Ovary (tissue), 9 donors: ENCODE data around the gene GALNTL6. TPM values are rescaled to one million over a fixed set of nuclear protein-coding genes. Genes with fewer than 3 reads are reported as not detected.

Source experiments
- DNase-seq, 5 donors: peaks; one replicate each; pipeline ENCODE4 v3.0.0-alpha.2; 2019 to 2020
- H3K27ac ChIP-seq, 2 donors: fragments of 200-600 bp; one replicate each; pipeline versions ENCODE4 v1.5.1 to v1.8.0; 2019 to 2022
- H3K27me3 ChIP-seq: fragments of 200-600 bp; one replicate; pipeline ENCODE4 v1.8.0; 2022
- H3K36me3 ChIP-seq: fragments of 200-600 bp; sonication (generic); one replicate; pipeline ENCODE4 v1.5.1; 2019
- H3K4me1 ChIP-seq: one replicate; pipeline ENCODE4 v1.8.1; 2013; ENCODE audit warnings: mild to moderate bottlenecking, moderate library complexity; ENCODE audit not compliant: insufficient read depth
- H3K4me3 ChIP-seq: fragments of 200-600 bp; sonication (generic); one replicate; pipeline ENCODE4 v1.5.1; 2017
- H3K9me3 ChIP-seq, 2 donors: fragments of 200-600 bp in 1 of 2; sonication (generic) in 1 of 2; one replicate each; pipeline versions ENCODE4 v1.5.1 to v1.8.1; 2013 to 2019; ENCODE audit warnings: mild to moderate bottlenecking in 1 of 2, moderate library complexity in 1 of 2
- CTCF ChIP-seq, 3 donors: fragments of 450-650 bp in 2 of 3; fragments of 200-600 bp in 1 of 3; IDR thresholded peaks; one replicate each; pipeline versions ENCODE4 v1.5.1 to v1.8.0; 2016 to 2022; ENCODE audit warnings: antibody characterized with exemption in 3 of 3, mild to moderate bottlenecking in 1 of 3
- EP300 ChIP-seq: sonication (generic); formaldehyde crosslinking; IDR thresholded peaks from one replicate; pipeline ENCODE4 v1.6.1; 2017; ENCODE audit warnings: antibody characterized with exemption
- POLR2A ChIP-seq: fragments of 450-650 bp; IDR thresholded peaks from one replicate; pipeline ENCODE4 v1.6.1; 2017; ENCODE audit warnings: antibody characterized with exemption, mild to moderate bottlenecking, moderate library complexity
- WGBS, 3 donors: extraction: QIAGEN DNeasy Blood & Tissue Kit in 1 of 3; methylation state at CpG; one replicate each; pipeline versions ENCODE4 v1.1.5 to v1.1.7; 2013 to 2017; 5-methylcytosine and 5-hydroxymethylcytosine counted together
- intact Hi-C, 4 donors: fragments of 100-400 bp; cut with DNase I; formaldehyde crosslinking; loops; one replicate each; pipeline versions ENCODE4 v1.11.0 to v1.15.1; 2022 to 2023
- polyA plus RNA-seq, 2 donors: library from polyadenylated mRNA; stranded (reverse); fragments of 200-250 nt in 1 of 2; fragments of 350-450 nt in 1 of 2; fragmentation: Illumina TruSeq in 1 of 2; extraction: RNeasy Lipid Tissue Mini Kit (QIAGEN cat#74804) in 1 of 2; gene quantifications; one replicate each; pipeline ENCODE4 v1.2.3, GENCODE V29; 2013 to 2014
- total RNA-seq, 7 donors: library from RNA; depleted of rRNA in 2 of 7; stranded (reverse); fragments of >200 nt in 2 of 7; fragmentation: NEBNext Ultra II Directional in 3 of 7; extraction: Animal tissue kit (Norgen Biotek cat#: 25700) in 3 of 7; gene quantifications; one replicate each; pipeline versions ENCODE4 v1.1.0 to v1.2.4, GENCODE V29; 2016 to 2023
- donor health status: DM: no; HTN: no; CAD: no; lungs with moderate emphysema.
- donor health status: DM: no; HTN: no; CAD: no.
- donor health status: Bipolar disorder and iron deficiency.
- donor health status: DM: yes; HTN: yes; CAD: no.
- donor health status: DM: no; HTN: no; CAD: no.
- donor health status: DM: yes; HTN: yes; CAD: no.

Gene GALNTL6
- total and polyA plus RNA-seq, 9 donors = 0.11 to 1.8 TPM; not detected in 7

GRCh38 chr4:172819353-172819752 lies 1006.1 kb downstream of the GALNTL6 start:
- WGBS, 3 donors = 24 to 42% (median 29%) methylated on average over 1 of the region's 1 CpG
- DNase-seq = no peak
- Histone ChIP-seq H3K9me3 (no peaks in the 10 kb centered on the region), H3K36me3 (no peaks in the 10 kb centered on the region), H3K4me3 (no peak overlapping the region), H3K27me3 (no peaks in the 10 kb centered on the region), H3K27ac (no peak overlapping the region), H3K4me1 (no peaks in the 10 kb centered on the region)
- intact Hi-C loops = no loop called here
- TF ChIP-seq EP300 = no peak
- no peak for TF ChIP-seq CTCF (IDR thresholded peaks at IDR 0.05)
- TF ChIP-seq POLR2A = no peak

GRCh38 chr4:172822331-172822730 lies 1009.1 kb downstream of the GALNTL6 start:
- H3K36me3 ChIP-seq = no peaks in the 10 kb centered on the region
- intact Hi-C loops = no loop called here
- no peaks in the 10 kb centered on the region for H3K9me3 ChIP-seq
- no peak overlapping the region for H3K27ac ChIP-seq
- TF ChIP-seq CTCF (IDR thresholded peaks at IDR 0.05) (no peak), POLR2A (no peak), EP300 (no peak)
- WGBS, 3 donors = 91 to 94% (median 93%) methylated on average over 3 of the region's 3 CpGs
- DNase-seq = no peak
- no peak overlapping the region for H3K4me3 ChIP-seq
- H3K27me3 ChIP-seq = no peaks in the 10 kb centered on the region
- no peaks in the 10 kb centered on the region for H3K4me1 ChIP-seq

- no peak for TF ChIP-seq CTCF (IDR thresholded peaks at IDR 0.05)
- TF ChIP-seq POLR2A = no peak
- no peak for TF ChIP-seq EP300
- Histone ChIP-seq H3K27me3 (no peaks in the 10 kb centered on the region), H3K9me3 (no peaks in the 10 kb centered on the region), H3K4me3 (no peak overlapping the region), H3K36me3 (no peaks in the 10 kb centered on the region), H3K4me1 (no peaks in the 10 kb centered on the region), H3K27ac (no peak overlapping the region)
- no peak for DNase-seq
- intact Hi-C loops = no loop called here
- WGBS, 3 donors = 64 to 66% (median 64%) methylated on average over 5 of the region's 5 CpGs
Measured at GRCh38 chr4:172826346-172826745, 1013.1 kb downstream of the GALNTL6 start.

GRCh38 chr4:172826861-172827260 lies 1013.7 kb downstream of the GALNTL6 start:
- Histone ChIP-seq H3K4me3 (no peak overlapping the region), H3K27me3 (no peaks in the 10 kb centered on the region), H3K4me1 (no peaks in the 10 kb centered on the region), H3K27ac (no peak overlapping the region), H3K36me3 (no peaks in the 10 kb centered on the region), H3K9me3 (no peaks in the 10 kb centered on the region)
- TF ChIP-seq CTCF (IDR thresholded peaks at IDR 0.05) (no peak), EP300 (no peak)
- WGBS, 3 donors = 88 to 95% (median 94%) methylated on average over 3 of the region's 3 CpGs
- DNase-seq = no peak
- intact Hi-C loops = no loop called here
